K562 (cell line): ENCODE measurements around the gene ACSF3. TPM values are rescaled to one million over a fixed set of nuclear protein-coding genes. Genes with fewer than 3 reads are reported as not detected.
A peak's percentile ranks its signal among the peaks of the same experiment; 100 is the strongest.

Experiments used
- CBX5 ChIP-seq: IDR thresholded peaks from 2 replicates; pipeline ENCODE4 v1.6.1; 2014; ENCODE audit warnings: low read depth, borderline replicate concordance
- GATA2 ChIP-seq: sonication (generic); formaldehyde crosslinking; IDR thresholded peaks from 2 replicates; pipeline ENCODE4 v1.4.0; 2020; ENCODE audit warnings: mild to moderate bottlenecking, missing genetic modification reagents
- ILF3 ChIP-seq: fragments of 450-650 bp; IDR thresholded peaks from 2 replicates; pipeline ENCODE4 v1.6.1; 2018; ENCODE audit warnings: antibody characterized with exemption, mild to moderate bottlenecking, moderate library complexity, borderline replicate concordance
- NBN ChIP-seq: fragments of 450-650 bp; IDR thresholded peaks from 2 replicates; pipeline ENCODE4 v1.6.1; 2016; ENCODE audit warnings: low read depth, mild to moderate bottlenecking
- RAD21 ChIP-seq, 2 experiments: fragments of 250-450 bp in 1 of 2; fragments of 450-650 bp in 1 of 2; sonication (Bioruptor Pico) in 1 of 2; formaldehyde crosslinking in 1 of 2; IDR thresholded peaks in 1 of 2; conservative IDR thresholded peaks in 1 of 2; 2 replicates each; pipeline versions ENCODE4 v1.4.0 to v1.8.0; 2020 to 2022; ENCODE audit warnings: mild to moderate bottlenecking in 2 of 2, moderate library complexity in 1 of 2
- SMAD1 ChIP-seq: fragments of 150-350 bp; IDR thresholded peaks from 2 replicates; pipeline ENCODE4 v1.6.1; 2014; ENCODE audit warnings: low read length, low read depth; ENCODE audit not compliant: partially characterized antibody
- TARDBP ChIP-seq: fragments of 450-650 bp; IDR thresholded peaks from 2 replicates; pipeline ENCODE4 v1.6.1; 2016
- ZNF165 ChIP-seq: fragments of 250-450 bp; sonication (Bioruptor Pico); IDR thresholded peaks from 2 replicates; pipeline ENCODE4 v1.4.0; 2020; ENCODE audit warnings: borderline replicate concordance
- ZNF717 ChIP-seq: fragments of 250-450 bp; sonication (Bioruptor Pico); IDR thresholded peaks from 2 replicates; pipeline ENCODE4 v1.5.0; 2021
- polyA plus RNA-seq, 8 experiments: library from polyadenylated mRNA; depleted of rRNA in 4 of 8; stranded (reverse) in 5 of 8; unstranded in 3 of 8; fragments of >200 nt; fragmentation: Nextera tagmentation in 2 of 8; fragmentation: Illumina TruSeq in 1 of 8; extraction: Ambion mirVana in 2 of 8; extraction: Trizol in 1 of 8; gene quantifications; 2 replicates each; pipeline versions ENCODE4 v1.2.1 to v1.2.3, GENCODE V29; 2011 to 2014; ENCODE audit warnings: inconsistent platforms in 1 of 8, missing spikeins in 1 of 8
- total RNA-seq, 7 experiments: library from RNA; depleted of rRNA in 6 of 7; stranded (reverse); fragments of >200 nt in 6 of 7; fragmentation: Illumina TruSeq in 2 of 7; extraction: Trizol in 2 of 7; gene quantifications; 2 replicates each; pipeline versions ENCODE4 v1.2.1 to v1.2.3, GENCODE V29; 2011 to 2021; ENCODE audit warnings: low replicate concordance in 1 of 7
- TF ChIP-seq, protein P1 (sequence below): fragments of 450-650 bp; IDR thresholded peaks from 2 replicates; pipeline ENCODE4 v1.6.1; 2016; ENCODE audit warnings: mild to moderate bottlenecking, moderate library complexity
- TF ChIP-seq, protein P2 (sequence below): sonication (generic); formaldehyde crosslinking; IDR thresholded peaks from 2 replicates; pipeline ENCODE4 v1.8.0; 2022; ENCODE audit warnings: mild to moderate bottlenecking, missing genetic modification reagents
- TF ChIP-seq, protein P3 (sequence below): sonication (generic); formaldehyde crosslinking; IDR thresholded peaks from 2 replicates; pipeline ENCODE4 v1.8.1; 2023; ENCODE audit warnings: mild to moderate bottlenecking, missing genetic modification reagents
- TF ChIP-seq, protein P4 (sequence below): sonication (generic); formaldehyde crosslinking; IDR thresholded peaks from 2 replicates; pipeline ENCODE4 v1.8.0; 2022; ENCODE audit warnings: mild to moderate bottlenecking, missing genetic modification reagents

The ACSF3 gene
- total and polyA plus RNA-seq, 9 of the 15 experiments (the other 6 are each of a cell fraction or from before 2014, with no cell fraction given) = 0.77 to 32.8 (median 14.7) TPM

DNA sequence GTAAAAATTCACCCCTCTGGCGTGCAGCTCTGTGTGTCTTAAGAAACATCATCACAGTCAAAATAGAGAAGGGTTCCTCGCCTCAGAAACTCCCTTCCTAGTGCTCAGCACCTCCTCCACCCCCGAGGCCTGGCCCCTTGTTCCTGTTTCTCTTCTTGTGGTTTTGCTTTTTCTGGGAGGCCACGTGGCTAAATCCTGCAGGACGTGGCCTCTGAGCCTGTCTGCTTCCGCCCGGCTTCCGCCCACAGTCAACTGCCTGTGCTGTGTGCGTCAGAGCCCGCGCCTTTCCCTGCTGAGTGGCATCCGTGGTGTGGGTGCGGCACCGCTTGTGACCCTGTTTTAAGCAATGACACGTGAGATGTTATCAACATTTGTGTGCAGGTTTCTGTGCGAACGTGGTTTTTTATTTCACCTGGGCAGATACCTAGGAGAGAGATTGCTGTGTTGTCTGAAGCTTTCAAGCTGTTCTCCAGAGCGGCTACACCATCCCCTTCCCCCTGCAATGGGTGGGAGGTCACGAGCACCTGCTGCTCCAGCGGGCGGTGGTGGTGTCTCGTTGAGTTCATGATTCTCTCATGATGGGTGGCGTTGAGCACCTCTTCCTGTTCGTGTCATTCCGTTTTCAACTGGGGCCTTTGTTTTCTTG is 21.7 kb downstream of the ACSF3 start (continued):
- TF ChIP-seq, protein P1, sequence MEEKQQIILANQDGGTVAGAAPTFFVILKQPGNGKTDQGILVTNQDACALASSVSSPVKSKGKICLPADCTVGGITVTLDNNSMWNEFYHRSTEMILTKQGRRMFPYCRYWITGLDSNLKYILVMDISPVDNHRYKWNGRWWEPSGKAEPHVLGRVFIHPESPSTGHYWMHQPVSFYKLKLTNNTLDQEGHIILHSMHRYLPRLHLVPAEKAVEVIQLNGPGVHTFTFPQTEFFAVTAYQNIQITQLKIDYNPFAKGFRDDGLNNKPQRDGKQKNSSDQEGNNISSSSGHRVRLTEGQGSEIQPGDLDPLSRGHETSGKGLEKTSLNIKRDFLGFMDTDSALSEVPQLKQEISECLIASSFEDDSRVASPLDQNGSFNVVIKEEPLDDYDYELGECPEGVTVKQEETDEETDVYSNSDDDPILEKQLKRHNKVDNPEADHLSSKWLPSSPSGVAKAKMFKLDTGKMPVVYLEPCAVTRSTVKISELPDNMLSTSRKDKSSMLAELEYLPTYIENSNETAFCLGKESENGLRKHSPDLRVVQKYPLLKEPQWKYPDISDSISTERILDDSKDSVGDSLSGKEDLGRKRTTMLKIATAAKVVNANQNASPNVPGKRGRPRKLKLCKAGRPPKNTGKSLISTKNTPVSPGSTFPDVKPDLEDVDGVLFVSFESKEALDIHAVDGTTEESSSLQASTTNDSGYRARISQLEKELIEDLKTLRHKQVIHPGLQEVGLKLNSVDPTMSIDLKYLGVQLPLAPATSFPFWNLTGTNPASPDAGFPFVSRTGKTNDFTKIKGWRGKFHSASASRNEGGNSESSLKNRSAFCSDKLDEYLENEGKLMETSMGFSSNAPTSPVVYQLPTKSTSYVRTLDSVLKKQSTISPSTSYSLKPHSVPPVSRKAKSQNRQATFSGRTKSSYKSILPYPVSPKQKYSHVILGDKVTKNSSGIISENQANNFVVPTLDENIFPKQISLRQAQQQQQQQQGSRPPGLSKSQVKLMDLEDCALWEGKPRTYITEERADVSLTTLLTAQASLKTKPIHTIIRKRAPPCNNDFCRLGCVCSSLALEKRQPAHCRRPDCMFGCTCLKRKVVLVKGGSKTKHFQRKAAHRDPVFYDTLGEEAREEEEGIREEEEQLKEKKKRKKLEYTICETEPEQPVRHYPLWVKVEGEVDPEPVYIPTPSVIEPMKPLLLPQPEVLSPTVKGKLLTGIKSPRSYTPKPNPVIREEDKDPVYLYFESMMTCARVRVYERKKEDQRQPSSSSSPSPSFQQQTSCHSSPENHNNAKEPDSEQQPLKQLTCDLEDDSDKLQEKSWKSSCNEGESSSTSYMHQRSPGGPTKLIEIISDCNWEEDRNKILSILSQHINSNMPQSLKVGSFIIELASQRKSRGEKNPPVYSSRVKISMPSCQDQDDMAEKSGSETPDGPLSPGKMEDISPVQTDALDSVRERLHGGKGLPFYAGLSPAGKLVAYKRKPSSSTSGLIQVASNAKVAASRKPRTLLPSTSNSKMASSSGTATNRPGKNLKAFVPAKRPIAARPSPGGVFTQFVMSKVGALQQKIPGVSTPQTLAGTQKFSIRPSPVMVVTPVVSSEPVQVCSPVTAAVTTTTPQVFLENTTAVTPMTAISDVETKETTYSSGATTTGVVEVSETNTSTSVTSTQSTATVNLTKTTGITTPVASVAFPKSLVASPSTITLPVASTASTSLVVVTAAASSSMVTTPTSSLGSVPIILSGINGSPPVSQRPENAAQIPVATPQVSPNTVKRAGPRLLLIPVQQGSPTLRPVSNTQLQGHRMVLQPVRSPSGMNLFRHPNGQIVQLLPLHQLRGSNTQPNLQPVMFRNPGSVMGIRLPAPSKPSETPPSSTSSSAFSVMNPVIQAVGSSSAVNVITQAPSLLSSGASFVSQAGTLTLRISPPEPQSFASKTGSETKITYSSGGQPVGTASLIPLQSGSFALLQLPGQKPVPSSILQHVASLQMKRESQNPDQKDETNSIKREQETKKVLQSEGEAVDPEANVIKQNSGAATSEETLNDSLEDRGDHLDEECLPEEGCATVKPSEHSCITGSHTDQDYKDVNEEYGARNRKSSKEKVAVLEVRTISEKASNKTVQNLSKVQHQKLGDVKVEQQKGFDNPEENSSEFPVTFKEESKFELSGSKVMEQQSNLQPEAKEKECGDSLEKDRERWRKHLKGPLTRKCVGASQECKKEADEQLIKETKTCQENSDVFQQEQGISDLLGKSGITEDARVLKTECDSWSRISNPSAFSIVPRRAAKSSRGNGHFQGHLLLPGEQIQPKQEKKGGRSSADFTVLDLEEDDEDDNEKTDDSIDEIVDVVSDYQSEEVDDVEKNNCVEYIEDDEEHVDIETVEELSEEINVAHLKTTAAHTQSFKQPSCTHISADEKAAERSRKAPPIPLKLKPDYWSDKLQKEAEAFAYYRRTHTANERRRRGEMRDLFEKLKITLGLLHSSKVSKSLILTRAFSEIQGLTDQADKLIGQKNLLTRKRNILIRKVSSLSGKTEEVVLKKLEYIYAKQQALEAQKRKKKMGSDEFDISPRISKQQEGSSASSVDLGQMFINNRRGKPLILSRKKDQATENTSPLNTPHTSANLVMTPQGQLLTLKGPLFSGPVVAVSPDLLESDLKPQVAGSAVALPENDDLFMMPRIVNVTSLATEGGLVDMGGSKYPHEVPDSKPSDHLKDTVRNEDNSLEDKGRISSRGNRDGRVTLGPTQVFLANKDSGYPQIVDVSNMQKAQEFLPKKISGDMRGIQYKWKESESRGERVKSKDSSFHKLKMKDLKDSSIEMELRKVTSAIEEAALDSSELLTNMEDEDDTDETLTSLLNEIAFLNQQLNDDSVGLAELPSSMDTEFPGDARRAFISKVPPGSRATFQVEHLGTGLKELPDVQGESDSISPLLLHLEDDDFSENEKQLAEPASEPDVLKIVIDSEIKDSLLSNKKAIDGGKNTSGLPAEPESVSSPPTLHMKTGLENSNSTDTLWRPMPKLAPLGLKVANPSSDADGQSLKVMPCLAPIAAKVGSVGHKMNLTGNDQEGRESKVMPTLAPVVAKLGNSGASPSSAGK = peak; percentile 20; the same call in 1 of the 2 replicates
- TF ChIP-seq NBN = no peak
- TF ChIP-seq ZNF165 = no peak
- TF ChIP-seq, protein P2, sequence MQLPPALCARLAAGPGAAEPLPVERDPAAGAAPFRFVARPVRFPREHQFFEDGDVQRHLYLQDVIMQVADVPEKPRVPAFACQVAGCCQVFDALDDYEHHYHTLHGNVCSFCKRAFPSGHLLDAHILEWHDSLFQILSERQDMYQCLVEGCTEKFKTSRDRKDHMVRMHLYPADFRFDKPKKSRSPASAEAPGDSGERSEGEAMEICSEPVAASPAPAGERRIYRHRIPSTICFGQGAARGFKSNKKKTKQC (CRISPR knock-in tag) = no peak
- TF ChIP-seq, protein P3, sequence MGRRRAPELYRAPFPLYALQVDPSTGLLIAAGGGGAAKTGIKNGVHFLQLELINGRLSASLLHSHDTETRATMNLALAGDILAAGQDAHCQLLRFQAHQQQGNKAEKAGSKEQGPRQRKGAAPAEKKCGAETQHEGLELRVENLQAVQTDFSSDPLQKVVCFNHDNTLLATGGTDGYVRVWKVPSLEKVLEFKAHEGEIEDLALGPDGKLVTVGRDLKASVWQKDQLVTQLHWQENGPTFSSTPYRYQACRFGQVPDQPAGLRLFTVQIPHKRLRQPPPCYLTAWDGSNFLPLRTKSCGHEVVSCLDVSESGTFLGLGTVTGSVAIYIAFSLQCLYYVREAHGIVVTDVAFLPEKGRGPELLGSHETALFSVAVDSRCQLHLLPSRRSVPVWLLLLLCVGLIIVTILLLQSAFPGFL (CRISPR knock-in tag) = no peak
- no peak for TF ChIP-seq ILF3
- no peak for TF ChIP-seq TARDBP
- TF ChIP-seq GATA2 (CRISPR knock-in tag) = no peak
- no peak; a peak in 1 of 4 replicates for TF ChIP-seq RAD21 (CRISPR knock-in tag; conservative IDR thresholded peaks at IDR 0.05 in 1 of 2, IDR thresholded peaks at IDR 0.05 in 1 of 2)
- no peak for TF ChIP-seq SMAD1
- TF ChIP-seq CBX5 = no peak
- TF ChIP-seq, protein P4, sequence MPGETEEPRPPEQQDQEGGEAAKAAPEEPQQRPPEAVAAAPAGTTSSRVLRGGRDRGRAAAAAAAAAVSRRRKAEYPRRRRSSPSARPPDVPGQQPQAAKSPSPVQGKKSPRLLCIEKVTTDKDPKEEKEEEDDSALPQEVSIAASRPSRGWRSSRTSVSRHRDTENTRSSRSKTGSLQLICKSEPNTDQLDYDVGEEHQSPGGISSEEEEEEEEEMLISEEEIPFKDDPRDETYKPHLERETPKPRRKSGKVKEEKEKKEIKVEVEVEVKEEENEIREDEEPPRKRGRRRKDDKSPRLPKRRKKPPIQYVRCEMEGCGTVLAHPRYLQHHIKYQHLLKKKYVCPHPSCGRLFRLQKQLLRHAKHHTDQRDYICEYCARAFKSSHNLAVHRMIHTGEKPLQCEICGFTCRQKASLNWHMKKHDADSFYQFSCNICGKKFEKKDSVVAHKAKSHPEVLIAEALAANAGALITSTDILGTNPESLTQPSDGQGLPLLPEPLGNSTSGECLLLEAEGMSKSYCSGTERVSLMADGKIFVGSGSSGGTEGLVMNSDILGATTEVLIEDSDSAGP (CRISPR knock-in tag) = no peak
- no peak for TF ChIP-seq ZNF717
